Endothelial cell of hepatic sinusoid (primary cell): ENCODE data around the gene TRIM7.
"Not testable (repeated sequence)": the region's sequence is repeated elsewhere in the genome, so short reads cannot be mapped to it uniquely, and the experiment has no call there.

Source experiments
- in situ Hi-C: cut with HindIII; loops from 2 replicates; pipeline ENCODE4 v1.10.0; 2017; ENCODE audit warnings: low sequenced_read_pairs

Gene TRIM7

GRCh38 chr5:181181650-181182565 lies 23.1 kb downstream of the TRIM7 start:
- in situ Hi-C loops: no loop called here

GRCh38 chr5:181177559-181177958 lies 27.4 kb downstream of the TRIM7 start:
- in situ Hi-C loops: not testable (repeated sequence)

- in situ Hi-C loops: no loop called here
Observed at GRCh38 chr5:181176254-181176952, 28.6 kb downstream of the TRIM7 start.

GRCh38 chr5:181173420-181174342 lies 31.3 kb downstream of the TRIM7 start:
- in situ Hi-C loops: no loop called here

- in situ Hi-C loops: no loop called here
Observed at GRCh38 chr5:181173027-181173419, 32.0 kb downstream of the TRIM7 start.

- in situ Hi-C loops: no loop called here
Observed at GRCh38 chr5:181171782-181172181, 33.2 kb downstream of the TRIM7 start.

- in situ Hi-C loops: no loop called here
Observed at GRCh38 chr5:181170996-181171395, 34.0 kb downstream of the TRIM7 start.

GRCh38 chr5:181170237-181170825 lies 34.7 kb downstream of the TRIM7 start:
- in situ Hi-C loops: no loop called here

GRCh38 chr5:181169459-181170236 lies 35.3 kb downstream of the TRIM7 start:
- in situ Hi-C loops: not testable (repeated sequence)

GRCh38 chr5:181168595-181169118 lies 36.3 kb downstream of the TRIM7 start:
- in situ Hi-C loops: no loop called here

GRCh38 chr5:181167814-181168488 lies 37.0 kb downstream of the TRIM7 start:
- in situ Hi-C loops: no loop called here

- in situ Hi-C loops: no loop called here
Observed at GRCh38 chr5:181166812-181167733, 37.9 kb downstream of the TRIM7 start.

- in situ Hi-C loops: no loop called here
Observed at GRCh38 chr5:181164076-181164952, 40.7 kb downstream of the TRIM7 start.

- in situ Hi-C loops: no loop called here
Observed at GRCh38 chr5:181163487-181164075, 41.4 kb downstream of the TRIM7 start.

- in situ Hi-C loops: no loop called here
Observed at GRCh38 chr5:181161534-181162175, 43.3 kb downstream of the TRIM7 start.
